WTC11 (cell line): ENCODE data around the gene GALNT5. TPM values are rescaled to one million over a fixed set of nuclear protein-coding genes. Genes with fewer than 3 reads are reported as not detected.
A peak's percentile ranks its signal among the peaks of the same experiment; 100 is the strongest.

Experiments
- ATAC-seq: fragments of 200-7000 bp; cut with Tn5 transposase; 2 replicates; pipeline ENCODE4 v1.10.0; 2021; ENCODE audit warnings: mild to moderate bottlenecking, moderate library complexity
- CTCF ChIA-PET: fragments of 300-600 bp; sonication (Branson Sonifier 250); formaldehyde crosslinking; loops from one replicate; lab custom pipeline; 2021; ENCODE audit warnings: antibody characterized with exemption; lab: Charles Lee
- POLR2A ChIA-PET: fragments of 350-600 bp; sonication (Branson Sonifier 250); formaldehyde crosslinking; loops from one replicate; lab custom pipeline; 2021; ENCODE audit warnings: antibody characterized with exemption; lab: Charles Lee
- DNase-seq: peaks from one replicate; pipeline ENCODE4 v3.0.0; 2021; ENCODE audit warnings: low spot score
- H3K27ac Mint-ChIP-seq: 2 replicates; pipeline ENCODE4 v1.8.0; 2021; ENCODE audit warnings: mixed read lengths
- H3K27me3 Mint-ChIP-seq: 2 replicates; pipeline ENCODE4 v1.8.0; 2021; ENCODE audit warnings: low read depth, mild to moderate bottlenecking, moderate library complexity, mixed read lengths
- H3K36me3 Mint-ChIP-seq: 2 replicates; pipeline ENCODE4 v1.8.0; 2021; ENCODE audit warnings: mixed read lengths
- H3K4me1 Mint-ChIP-seq: 2 replicates; pipeline ENCODE4 v1.8.0; 2022; ENCODE audit warnings: mixed read lengths
- H3K4me3 Mint-ChIP-seq: 2 replicates; pipeline ENCODE4 v1.8.0; 2021; ENCODE audit warnings: mild to moderate bottlenecking, moderate library complexity, mixed read lengths
- H3K9me3 Mint-ChIP-seq: 2 replicates; pipeline ENCODE4 v1.8.0; 2021; ENCODE audit warnings: mixed read lengths
- AR ChIP-seq: fragments of 250-450 bp; sonication (Bioruptor Pico); IDR thresholded peaks from 2 replicates; pipeline ENCODE4 v1.9.0; 2021; ENCODE audit warnings: mild to moderate bottlenecking
- ARID4B ChIP-seq: sonication (generic); formaldehyde crosslinking; IDR thresholded peaks from 2 replicates; pipeline ENCODE4 v1.8.0; 2023; ENCODE audit warnings: missing genetic modification reagents, mild to moderate bottlenecking, borderline replicate concordance
- ATF1 ChIP-seq: sonication (generic); formaldehyde crosslinking; IDR thresholded peaks from 2 replicates; pipeline ENCODE4 v1.8.1; 2023; ENCODE audit warnings: mild to moderate bottlenecking, moderate library complexity, missing genetic modification reagents
- ELF4 ChIP-seq: sonication (generic); formaldehyde crosslinking; IDR thresholded peaks from 2 replicates; pipeline ENCODE4 v1.8.1; 2022; ENCODE audit warnings: low read depth, mild to moderate bottlenecking, moderate library complexity, missing genetic modification reagents
- FOXJ3 ChIP-seq: sonication (generic); formaldehyde crosslinking; IDR thresholded peaks from 2 replicates; pipeline ENCODE4 v1.9.0; 2021; ENCODE audit warnings: missing genetic modification reagents, mild to moderate bottlenecking, borderline replicate concordance
- GTF2I ChIP-seq: fragments of 250-450 bp; sonication (Bioruptor Pico); conservative IDR thresholded peaks from 2 replicates; pipeline ENCODE4 v1.4.0; 2021; ENCODE audit warnings: mild to moderate bottlenecking
- IRF2 ChIP-seq: sonication (generic); formaldehyde crosslinking; IDR thresholded peaks from 2 replicates; pipeline ENCODE4 v1.8.0; 2022; ENCODE audit warnings: low read depth, missing genetic modification reagents, borderline replicate concordance
- JUN ChIP-seq: sonication (generic); formaldehyde crosslinking; IDR thresholded peaks from 2 replicates; pipeline ENCODE4 v1.8.0; 2023; ENCODE audit warnings: mild to moderate bottlenecking, missing genetic modification reagents
- MAX ChIP-seq: sonication (generic); formaldehyde crosslinking; IDR thresholded peaks from 2 replicates; pipeline ENCODE4 v1.8.0; 2022; ENCODE audit warnings: mild to moderate bottlenecking, missing genetic modification reagents
- MLX ChIP-seq: sonication (generic); formaldehyde crosslinking; IDR thresholded peaks from 2 replicates; pipeline ENCODE4 v1.8.1; 2023; ENCODE audit warnings: mild to moderate bottlenecking, missing genetic modification reagents, moderate library complexity
- NFE2L1 ChIP-seq: sonication (generic); formaldehyde crosslinking; IDR thresholded peaks from 2 replicates; pipeline ENCODE4 v1.8.1; 2023; ENCODE audit warnings: missing genetic modification reagents
- NR2C2 ChIP-seq: sonication (generic); formaldehyde crosslinking; IDR thresholded peaks from 2 replicates; pipeline ENCODE4 v1.8.0; 2022; ENCODE audit warnings: mild to moderate bottlenecking, missing genetic modification reagents
- OVOL2 ChIP-seq: fragments of 250-450 bp; sonication (Bioruptor Pico); IDR thresholded peaks from 2 replicates; pipeline ENCODE4 v1.9.0; 2021; ENCODE audit warnings: mild to moderate bottlenecking, borderline replicate concordance
- RORB ChIP-seq: fragments of 250-450 bp; sonication (Bioruptor Pico); IDR thresholded peaks from 2 replicates; pipeline ENCODE4 v1.9.0; 2021; ENCODE audit warnings: mild to moderate bottlenecking
- SMAD3 ChIP-seq: sonication (generic); formaldehyde crosslinking; IDR thresholded peaks from 2 replicates; pipeline ENCODE4 v1.8.0; 2022; ENCODE audit warnings: missing genetic modification reagents, mild to moderate bottlenecking, borderline replicate concordance
- SMAD4 ChIP-seq: sonication (generic); formaldehyde crosslinking; IDR thresholded peaks from 2 replicates; pipeline ENCODE4 v1.8.0; 2022; ENCODE audit warnings: mild to moderate bottlenecking, missing genetic modification reagents
- TEAD4 ChIP-seq: sonication (generic); formaldehyde crosslinking; IDR thresholded peaks from 2 replicates; pipeline ENCODE4 v1.8.0; 2022; ENCODE audit warnings: mild to moderate bottlenecking, missing genetic modification reagents
- TP53 ChIP-seq: sonication (generic); formaldehyde crosslinking; IDR thresholded peaks from 2 replicates; pipeline ENCODE4 v1.8.1; 2023; ENCODE audit warnings: mild to moderate bottlenecking, missing genetic modification reagents
- ZBTB21 ChIP-seq: sonication (generic); formaldehyde crosslinking; IDR thresholded peaks from 2 replicates; pipeline ENCODE4 v1.8.1; 2023; ENCODE audit warnings: mild to moderate bottlenecking, missing genetic modification reagents, borderline replicate concordance
- ZNF423 ChIP-seq: fragments of 250-450 bp; sonication (Bioruptor Pico); IDR thresholded peaks from 2 replicates; pipeline ENCODE4 v2.1.2; 2022; ENCODE audit warnings: mild to moderate bottlenecking, moderate library complexity
- ZNF671 ChIP-seq: fragments of 250-450 bp; sonication (Bioruptor Pico); IDR thresholded peaks from 2 replicates; pipeline ENCODE4 v1.8.0; 2021; ENCODE audit warnings: mild to moderate bottlenecking
- total RNA-seq: library from RNA; stranded (reverse); gene quantifications from 3 replicates; pipeline ENCODE4 v1.2.3, GENCODE V29; 2021
- TF ChIP-seq, protein P1 (sequence below): fragments of 250-450 bp; sonication (Bioruptor Pico); conservative IDR thresholded peaks from 2 replicates; pipeline ENCODE4 v1.9.0; 2021; ENCODE audit warnings: mild to moderate bottlenecking

Gene GALNT5
- total RNA-seq, 1 experiment from 2014 or later = 0.17 TPM

DNA sequence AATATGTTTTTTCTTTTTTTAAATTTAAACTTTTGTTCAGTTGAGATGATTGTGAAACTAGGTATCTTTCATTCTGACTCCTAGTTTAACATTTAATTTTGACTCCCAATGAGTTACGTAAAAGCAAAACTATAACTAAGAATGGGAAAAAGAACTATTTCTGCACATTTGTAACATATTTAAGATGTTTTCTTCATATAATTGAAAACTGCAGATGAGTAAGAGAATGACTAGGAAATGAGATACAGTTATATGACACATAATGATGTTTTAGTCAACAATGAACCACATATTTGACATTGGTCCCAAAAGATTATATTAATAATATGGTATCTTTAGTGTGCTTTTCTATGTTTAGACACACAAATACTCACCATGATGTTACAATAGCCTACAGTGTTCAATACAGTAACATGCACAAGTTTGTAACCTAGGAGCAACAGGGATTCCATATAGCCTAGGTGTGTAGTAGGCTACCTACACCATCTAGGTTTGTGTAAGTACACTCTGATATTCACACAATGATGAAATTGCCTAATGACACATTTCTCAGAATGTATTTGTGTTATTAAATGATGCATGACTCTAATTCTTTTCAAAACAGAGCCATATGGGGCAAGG lies 55.5 kb downstream of the GALNT5 start:
- POLR2A ChIA-PET = no interaction called here
- DNase-seq (no peak), ATAC-seq (no peak)
- no peak for TF ChIP-seq ZNF423 (CRISPR knock-in tag)
- TF ChIP-seq ARID4B (CRISPR knock-in tag) = no peak
- no peak for TF ChIP-seq ZNF671 (CRISPR knock-in tag)
- no peak for TF ChIP-seq ATF1 (CRISPR knock-in tag)
- TF ChIP-seq RORB (CRISPR knock-in tag) = no peak
- no peak for TF ChIP-seq ELF4 (CRISPR knock-in tag)
- no peaks in the 10 kb centered on the region for H3K36me3 Mint-ChIP-seq
- no peaks in the 10 kb centered on the region for H3K27me3 Mint-ChIP-seq
- no peaks in the 10 kb centered on the region for H3K9me3 Mint-ChIP-seq
- CTCF ChIA-PET = no interaction called here
- H3K4me3 Mint-ChIP-seq = no peak overlapping the region
- no peak overlapping the region for H3K27ac Mint-ChIP-seq
- H3K4me1 Mint-ChIP-seq = peaks cover 30% of the 10 kb centered on the region

DNA sequence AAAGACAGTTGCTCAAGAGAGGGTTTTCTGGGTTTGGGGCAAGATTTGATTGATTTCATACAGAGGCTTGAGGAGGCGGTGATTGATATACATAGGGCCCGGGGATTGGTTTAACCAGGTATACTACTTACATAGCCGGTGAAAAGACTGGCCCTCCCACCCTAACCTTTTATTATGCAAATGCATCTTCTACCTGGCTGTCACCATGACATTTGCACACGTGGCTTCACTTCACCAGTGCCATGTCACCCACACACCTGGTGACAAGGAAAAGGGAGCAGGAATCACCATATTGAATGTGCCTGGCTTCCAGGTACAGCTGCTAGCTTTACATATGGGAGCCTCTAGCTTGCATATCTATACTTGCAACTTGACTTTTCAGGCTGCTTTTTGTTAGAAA lies 58.4 kb downstream of the GALNT5 start:
- H3K36me3 Mint-ChIP-seq = no peaks in the 10 kb centered on the region
- TF ChIP-seq MLX (CRISPR knock-in tag) = no peak
- CTCF ChIA-PET = interaction anchor here (1.2 to 3.7 kb wide), 4 partner anchors 10 to 20 kb away, joined by 6 to 22 read pairs (median 16); partner anchors contain the start of gene ERMN
- ATAC-seq (peak; percentile 93), DNase-seq (peak; percentile 29)
- H3K27ac Mint-ChIP-seq = no peak overlapping the region
- POLR2A ChIA-PET = no interaction called here
- H3K9me3 Mint-ChIP-seq = no peaks in the 10 kb centered on the region
- no peak overlapping the region for H3K4me3 Mint-ChIP-seq
- H3K27me3 Mint-ChIP-seq = no peaks in the 10 kb centered on the region
- peaks cover 32% of the 10 kb centered on the region for H3K4me1 Mint-ChIP-seq

DNA sequence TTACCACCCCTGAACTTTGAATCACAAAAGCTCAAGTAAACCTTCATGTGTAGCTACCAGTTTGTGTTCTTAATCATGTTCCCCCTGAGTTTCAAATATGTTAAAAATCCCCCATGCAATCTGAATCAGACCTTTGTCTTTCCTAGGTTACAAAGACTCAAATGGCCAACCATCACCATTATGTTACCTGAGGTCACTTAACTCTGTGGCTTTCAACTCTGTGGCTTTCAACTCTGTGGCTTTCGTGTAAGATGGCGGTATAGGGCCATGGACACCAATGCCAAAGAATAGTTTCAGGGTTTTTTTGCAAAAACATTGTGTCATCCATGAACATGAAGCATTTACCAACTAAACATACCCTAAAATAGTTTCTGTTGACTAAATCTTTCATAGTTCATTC lies 61.4 kb downstream of the GALNT5 start:
- Mint-ChIP-seq H3K36me3 (no peaks in the 10 kb centered on the region), H3K27ac (no peak overlapping the region), H3K9me3 (no peaks in the 10 kb centered on the region), H3K4me3 (no peak overlapping the region), H3K27me3 (no peaks in the 10 kb centered on the region), H3K4me1 (peaks cover 44% of the 10 kb centered on the region)
- DNase-seq (no peak), ATAC-seq (no peak)
- POLR2A ChIA-PET = no interaction called here
- CTCF ChIA-PET = interaction anchor here (1.3 to 3.7 kb wide), 4 partner anchors 9 to 17 kb away, joined by 5 to 22 read pairs (median 11); no protein-coding TSS in a partner anchor
- TF ChIP-seq FOXJ3 (CRISPR knock-in tag) = no peak
- no peak for TF ChIP-seq NR2C2
- no peak for TF ChIP-seq MLX (CRISPR knock-in tag)
- no peak for TF ChIP-seq JUN
- no peak for TF ChIP-seq OVOL2 (CRISPR knock-in tag)
- no peak for TF ChIP-seq TEAD4 (CRISPR knock-in tag)
- no peak for TF ChIP-seq SMAD4 (CRISPR knock-in tag)
- TF ChIP-seq TP53 (CRISPR knock-in tag) = no peak
- TF ChIP-seq MAX (CRISPR knock-in tag) = no peak
- TF ChIP-seq ZBTB21 (CRISPR knock-in tag) = no peak
- TF ChIP-seq NFE2L1 (CRISPR knock-in tag) = no peak
- no peak for TF ChIP-seq AR (CRISPR knock-in tag)
- no peak for TF ChIP-seq IRF2 (CRISPR knock-in tag)
- TF ChIP-seq GTF2I = no peak
- TF ChIP-seq, protein P1, sequence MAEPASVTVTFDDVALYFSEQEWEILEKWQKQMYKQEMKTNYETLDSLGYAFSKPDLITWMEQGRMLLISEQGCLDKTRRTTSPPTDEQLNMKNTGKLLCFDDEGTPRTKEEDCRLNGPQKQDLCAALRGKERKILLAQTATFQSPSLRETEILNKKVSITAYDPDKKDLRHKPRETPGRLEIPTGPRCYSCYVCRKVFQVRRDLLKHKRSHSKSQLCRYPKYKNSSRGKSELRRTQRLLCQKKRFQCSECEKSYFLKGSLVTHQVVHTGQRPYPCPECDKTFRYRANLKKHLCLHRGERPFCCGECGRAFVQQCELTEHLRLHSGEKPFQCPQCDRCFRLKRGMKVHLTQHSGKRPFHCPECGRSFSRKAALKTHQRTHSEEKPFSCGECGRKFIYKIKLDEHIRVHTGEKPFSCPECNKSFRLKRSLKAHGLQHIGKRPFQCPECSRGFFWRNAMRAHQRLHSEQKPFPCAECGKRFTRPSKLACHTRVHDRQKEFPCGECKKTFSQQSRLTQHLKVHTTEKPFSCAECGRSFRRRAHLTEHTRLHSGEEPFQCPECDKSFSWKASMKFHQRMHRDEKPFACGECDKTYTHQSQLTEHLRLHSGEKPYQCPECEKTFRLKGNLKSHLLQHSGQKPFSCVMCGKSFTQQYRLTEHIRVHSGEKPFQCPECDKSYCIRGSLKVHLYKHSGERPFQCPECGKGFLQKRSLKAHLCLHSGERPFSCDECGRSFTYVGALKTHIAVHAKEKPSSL (CRISPR knock-in tag) = no peak
- no peak for TF ChIP-seq SMAD3
